Dendritic cell treated with granulocyte-macrophage colony-stimulating factor and Interleukin-4, amounts not matched to agents 40 ng/mL and 50 ng/mL, for 4 days (primary cell): ENCODE data around the gene AUTS2.

Source experiments
- H3K27ac Mint-ChIP-seq: one replicate; pipeline ENCODE4 v1.8.0; 2022; ENCODE audit warnings: mild to moderate bottlenecking, mixed read lengths
- H3K27me3 Mint-ChIP-seq: one replicate; pipeline ENCODE4 v1.8.0; 2022; ENCODE audit warnings: mild to moderate bottlenecking, mixed read lengths
- H3K36me3 Mint-ChIP-seq: one replicate; pipeline ENCODE4 v1.8.0; 2022; ENCODE audit warnings: low read depth, mixed read lengths
- H3K4me1 Mint-ChIP-seq: one replicate; pipeline ENCODE4 v1.8.0; 2022; ENCODE audit warnings: low read depth, mixed read lengths
- H3K4me3 Mint-ChIP-seq: one replicate; pipeline ENCODE4 v1.8.0; 2022; ENCODE audit warnings: mild to moderate bottlenecking, moderate library complexity, mixed read lengths
- H3K9me3 Mint-ChIP-seq: one replicate; pipeline ENCODE4 v1.8.0; 2022; ENCODE audit warnings: mixed read lengths
- intact Hi-C: fragments of 100-400 bp; cut with micrococcal nuclease; formaldehyde crosslinking; loops from one replicate; pipeline ENCODE4 v1.15.0; 2022

The AUTS2 gene

GRCh38 chr7:69663911-69664832 lies 65.9 kb downstream of the AUTS2 start:
- Mint-ChIP-seq H3K9me3 (no peaks in the 10 kb centered on the region), H3K4me3 (no peak overlapping the region), H3K36me3 (no peaks in the 10 kb centered on the region), H3K4me1 (no peaks in the 10 kb centered on the region), H3K27me3 (no peaks in the 10 kb centered on the region), H3K27ac (no peak overlapping the region)
- intact Hi-C loops, result no loop called here

- intact Hi-C loops, result no loop called here
These were observed 67.1 kb downstream of the AUTS2 start for GRCh38 chr7:69665369-69665768.

GRCh38 chr7:69668339-69668870 lies 70.1 kb downstream of the AUTS2 start:
- Mint-ChIP-seq H3K36me3 (no peaks in the 10 kb centered on the region), H3K27ac (no peak overlapping the region), H3K4me3 (no peak overlapping the region), H3K4me1 (peaks cover 14% of the 10 kb centered on the region), H3K27me3 (no peaks in the 10 kb centered on the region), H3K9me3 (no peaks in the 10 kb centered on the region)
- intact Hi-C loops, result no loop called here

More at GRCh38 chr7:69665369-69665768, 67.1 kb downstream of the AUTS2 start:
- no peak overlapping the region for H3K27ac Mint-ChIP-seq
- H3K9me3 Mint-ChIP-seq, result no peaks in the 10 kb centered on the region
- no peaks in the 10 kb centered on the region for H3K4me1 Mint-ChIP-seq
- H3K27me3 Mint-ChIP-seq, result no peaks in the 10 kb centered on the region
- no peak overlapping the region for H3K4me3 Mint-ChIP-seq
- H3K36me3 Mint-ChIP-seq, result no peaks in the 10 kb centered on the region

- Mint-ChIP-seq H3K4me1 (peaks cover 14% of the 10 kb centered on the region), H3K9me3 (no peaks in the 10 kb centered on the region), H3K36me3 (no peaks in the 10 kb centered on the region), H3K4me3 (no peak overlapping the region), H3K27me3 (no peaks in the 10 kb centered on the region), H3K27ac (no peak overlapping the region)
- intact Hi-C loops, result no loop called here
These were observed 72.4 kb downstream of the AUTS2 start for GRCh38 chr7:69670701-69671100.

GRCh38 chr7:69673074-69673473 lies 74.8 kb downstream of the AUTS2 start:
- Mint-ChIP-seq H3K36me3 (no peaks in the 10 kb centered on the region), H3K27ac (no peak overlapping the region), H3K4me3 (no peak overlapping the region), H3K27me3 (no peaks in the 10 kb centered on the region), H3K9me3 (no peaks in the 10 kb centered on the region), H3K4me1 (peaks cover 16% of the 10 kb centered on the region)
- intact Hi-C loops, result no loop called here

GRCh38 chr7:69674701-69675182 lies 76.5 kb downstream of the AUTS2 start:
- Mint-ChIP-seq H3K36me3 (no peaks in the 10 kb centered on the region), H3K9me3 (no peaks in the 10 kb centered on the region), H3K27me3 (no peaks in the 10 kb centered on the region), H3K4me1 (peaks cover 26% of the 10 kb centered on the region), H3K27ac (no peak overlapping the region), H3K4me3 (no peak overlapping the region)
- intact Hi-C loops, result no loop called here

GRCh38 chr7:69676247-69676646 lies 78.0 kb downstream of the AUTS2 start:
- H3K27me3 Mint-ChIP-seq, result no peaks in the 10 kb centered on the region
- H3K4me1 Mint-ChIP-seq, result peaks cover 20% of the 10 kb centered on the region
- H3K9me3 Mint-ChIP-seq, result no peaks in the 10 kb centered on the region
- H3K36me3 Mint-ChIP-seq, result no peaks in the 10 kb centered on the region
- no peak overlapping the region for H3K4me3 Mint-ChIP-seq
- no peak overlapping the region for H3K27ac Mint-ChIP-seq
- intact Hi-C loops, result no loop called here

GRCh38 chr7:69677054-69677852 lies 79.0 kb downstream of the AUTS2 start:
- Mint-ChIP-seq H3K36me3 (no peaks in the 10 kb centered on the region), H3K27ac (no peak overlapping the region)

GRCh38 chr7:69677881-69678493 lies 79.7 kb downstream of the AUTS2 start:
- peaks cover 12% of the 10 kb centered on the region for H3K4me1 Mint-ChIP-seq
- no peak overlapping the region for H3K27ac Mint-ChIP-seq
- no peaks in the 10 kb centered on the region for H3K36me3 Mint-ChIP-seq
- no peaks in the 10 kb centered on the region for H3K27me3 Mint-ChIP-seq
- no peak overlapping the region for H3K4me3 Mint-ChIP-seq
- intact Hi-C loops, result no loop called here
- H3K9me3 Mint-ChIP-seq, result no peaks in the 10 kb centered on the region

More at GRCh38 chr7:69677054-69677852, 79.0 kb downstream of the AUTS2 start:
- intact Hi-C loops, result no loop called here
- Mint-ChIP-seq H3K4me1 (peaks cover 12% of the 10 kb centered on the region), H3K27me3 (no peaks in the 10 kb centered on the region), H3K4me3 (no peak overlapping the region), H3K9me3 (no peaks in the 10 kb centered on the region)

- H3K4me3 Mint-ChIP-seq, result no peak overlapping the region
- H3K27ac Mint-ChIP-seq, result no peak overlapping the region
- intact Hi-C loops, result no loop called here
- no peaks in the 10 kb centered on the region for H3K36me3 Mint-ChIP-seq
- no peaks in the 10 kb centered on the region for H3K27me3 Mint-ChIP-seq
- no peaks in the 10 kb centered on the region for H3K9me3 Mint-ChIP-seq
- H3K4me1 Mint-ChIP-seq, result peaks cover 12% of the 10 kb centered on the region
These were observed 80.4 kb downstream of the AUTS2 start for GRCh38 chr7:69678494-69679187.

- Mint-ChIP-seq H3K9me3 (no peaks in the 10 kb centered on the region), H3K4me1 (peaks cover 20% of the 10 kb centered on the region), H3K27me3 (no peaks in the 10 kb centered on the region), H3K27ac (no peak overlapping the region), H3K4me3 (no peak overlapping the region), H3K36me3 (no peaks in the 10 kb centered on the region)
- intact Hi-C loops, result no loop called here
These were observed 82.9 kb downstream of the AUTS2 start for GRCh38 chr7:69681181-69681580.

GRCh38 chr7:69682518-69682917 lies 84.2 kb downstream of the AUTS2 start:
- H3K4me3 Mint-ChIP-seq, result no peak overlapping the region
- H3K27me3 Mint-ChIP-seq, result no peaks in the 10 kb centered on the region
- no peak overlapping the region for H3K27ac Mint-ChIP-seq
- no peaks in the 10 kb centered on the region for H3K36me3 Mint-ChIP-seq
- no peaks in the 10 kb centered on the region for H3K9me3 Mint-ChIP-seq
- intact Hi-C loops, result no loop called here
- peaks cover 20% of the 10 kb centered on the region for H3K4me1 Mint-ChIP-seq

GRCh38 chr7:69683002-69683401 lies 84.7 kb downstream of the AUTS2 start:
- no peak overlapping the region for H3K27ac Mint-ChIP-seq
- H3K4me1 Mint-ChIP-seq, result peaks cover 18% of the 10 kb centered on the region
- no peaks in the 10 kb centered on the region for H3K36me3 Mint-ChIP-seq
- no peak overlapping the region for H3K4me3 Mint-ChIP-seq
- intact Hi-C loops, result no loop called here
- H3K27me3 Mint-ChIP-seq, result no peaks in the 10 kb centered on the region
- H3K9me3 Mint-ChIP-seq, result no peaks in the 10 kb centered on the region
